GM19193 (cell line): ENCODE measurements around the gene S100A13.

Experiments
- POLR2A ChIP-seq: IDR thresholded peaks from 4 replicates; pipeline ENCODE4 v1.6.1; 2011; ENCODE audit not compliant: insufficient read depth, insufficient read length; ENCODE audit errors: extremely low read depth

The S100A13 gene

DNA sequence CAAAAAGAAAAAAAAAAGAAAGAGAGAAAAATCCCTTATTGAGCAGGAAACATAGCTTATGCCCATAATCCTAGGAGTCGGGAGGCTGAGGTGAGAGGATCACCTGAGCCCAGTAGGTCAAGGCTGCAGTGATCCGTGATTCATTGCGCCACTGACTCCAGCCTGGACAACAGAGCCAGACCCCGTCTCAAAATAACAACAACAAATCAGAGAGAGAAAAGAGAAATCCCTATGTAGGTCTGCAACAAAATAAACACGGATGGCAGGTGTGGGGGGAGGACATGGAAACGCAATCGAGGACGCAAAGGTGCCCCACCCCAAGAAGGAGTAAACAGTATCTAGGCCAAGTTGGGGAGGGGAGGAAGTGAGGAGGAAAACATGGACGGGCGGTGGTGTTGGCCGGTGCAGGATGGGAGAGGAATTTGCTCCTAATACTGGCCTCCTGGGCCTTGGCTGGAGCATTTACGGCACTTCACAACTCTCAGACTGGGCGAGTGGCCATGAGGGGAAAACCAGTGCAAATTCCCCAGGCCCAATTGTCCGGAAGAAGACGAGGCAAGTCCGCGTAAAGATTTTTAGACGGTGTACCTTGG lies 6.0 kb upstream of the S100A13 start:
- no peak for TF ChIP-seq POLR2A

DNA sequence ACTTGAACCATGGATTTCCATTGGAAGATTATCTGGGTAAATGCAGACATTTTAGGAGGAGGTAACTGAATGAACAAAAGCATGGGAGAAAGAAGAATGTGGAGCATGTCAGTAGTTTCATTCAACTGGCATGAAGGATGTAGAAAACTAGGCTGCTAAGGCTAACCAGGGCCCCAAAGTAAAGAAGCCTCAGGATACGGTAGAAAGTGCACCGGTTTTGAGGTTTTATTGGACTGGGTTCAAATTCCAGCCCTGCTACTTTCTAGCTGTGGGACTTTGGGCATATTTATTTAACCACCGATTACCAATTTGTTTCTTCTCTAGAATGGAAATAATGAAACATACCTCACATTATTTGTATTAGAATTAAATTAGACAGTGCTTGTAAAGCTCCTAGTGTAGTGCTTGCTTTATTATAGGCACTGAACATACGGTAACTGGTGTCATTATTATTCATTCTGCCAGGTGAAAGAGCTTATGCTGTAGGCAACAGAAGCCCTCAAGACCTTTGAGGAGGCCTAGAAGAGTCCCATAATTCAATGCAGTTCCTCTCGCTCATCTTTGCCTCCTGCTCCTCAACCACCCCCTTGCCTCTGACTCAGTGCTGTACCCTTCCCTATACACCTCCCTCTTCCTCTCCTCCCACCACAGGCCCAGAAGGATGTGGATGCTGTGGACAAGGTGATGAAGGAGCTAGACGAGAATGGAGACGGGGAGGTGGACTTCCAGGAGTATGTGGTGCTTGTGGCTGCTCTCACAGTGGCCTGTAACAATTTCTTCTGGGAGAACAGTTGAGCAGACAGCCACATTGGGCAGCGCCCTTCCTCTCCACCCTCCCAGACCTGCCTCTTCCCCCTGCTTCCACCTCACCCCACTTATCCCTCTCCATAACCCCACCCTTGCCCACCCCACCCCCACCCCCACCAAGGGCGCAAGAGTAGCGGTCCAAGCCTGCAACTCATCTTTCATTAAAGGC lies 4.0 kb upstream of the S100A13 start:
- TF ChIP-seq POLR2A: no peak

DNA sequence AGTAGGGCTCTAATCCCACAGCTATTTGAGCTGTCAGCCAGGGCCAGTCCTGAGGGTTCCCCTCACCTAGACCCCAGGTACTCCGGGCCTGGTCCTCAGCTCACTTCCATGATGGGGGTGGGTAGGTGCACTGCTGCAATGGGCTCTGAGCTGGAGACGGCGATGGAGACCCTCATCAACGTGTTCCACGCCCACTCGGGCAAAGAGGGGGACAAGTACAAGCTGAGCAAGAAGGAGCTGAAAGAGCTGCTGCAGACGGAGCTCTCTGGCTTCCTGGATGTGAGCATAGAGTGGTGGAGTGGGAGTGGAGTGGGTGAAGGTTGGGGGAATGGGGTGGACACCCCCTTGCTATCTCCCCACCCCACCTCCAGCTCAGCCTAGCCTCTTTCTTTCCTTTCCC lies 3.1 kb upstream of the S100A13 start:
- no peak for TF ChIP-seq POLR2A

GRCh38 chr1:153629971-153630370 lies 2.7 kb upstream of the S100A13 start:
- TF ChIP-seq POLR2A: no peak

GRCh38 chr1:153629343-153629665 lies 2.0 kb upstream of the S100A13 start:
- no peak for TF ChIP-seq POLR2A

GRCh38 chr1:153628638-153629342 lies 1.5 kb upstream of the S100A13 start:
- TF ChIP-seq POLR2A: no peak

DNA sequence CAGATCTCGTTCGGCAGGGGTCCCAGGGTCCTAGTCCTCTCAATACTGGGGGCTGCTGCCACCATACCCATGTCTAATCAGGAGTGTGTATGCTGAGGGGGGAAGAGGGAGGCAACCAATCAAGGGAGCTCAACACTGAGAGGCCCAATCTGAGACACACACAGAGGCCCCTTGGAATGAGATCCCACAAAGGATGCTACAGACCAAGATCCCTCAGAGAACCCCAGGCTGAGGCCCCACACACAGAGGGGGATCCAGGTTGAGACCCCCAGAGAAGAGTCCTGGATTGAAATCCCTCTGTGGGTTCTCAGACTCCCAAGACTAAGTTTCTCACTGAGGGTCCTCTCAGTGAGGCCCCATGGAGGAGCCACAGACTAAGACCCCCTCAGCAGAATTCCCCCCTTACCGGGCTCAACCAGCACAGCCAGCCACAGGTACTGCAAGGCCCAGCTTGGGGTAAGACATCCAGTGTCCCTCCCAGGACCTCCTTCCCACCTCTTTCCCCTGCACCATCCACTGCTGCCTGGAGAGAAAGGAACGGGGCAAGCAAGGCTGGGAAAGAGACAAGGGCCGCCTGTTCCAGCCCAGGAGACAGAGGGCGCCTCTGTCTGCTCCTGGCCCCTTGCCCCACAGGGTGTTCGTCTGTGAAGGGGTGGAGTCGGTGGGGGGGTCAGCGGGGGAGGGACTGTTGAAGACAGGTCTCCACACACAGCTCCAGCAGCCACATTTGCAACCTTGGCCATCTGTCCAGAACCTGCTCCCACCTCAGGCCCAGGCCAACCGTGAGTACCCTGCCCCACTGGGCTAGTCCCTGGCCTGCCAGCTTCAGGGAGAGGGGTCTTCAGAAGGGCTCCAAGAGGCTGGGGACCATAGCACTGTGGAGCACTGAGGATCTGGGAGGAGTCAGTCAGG lies 666 bp upstream of the S100A13 start, which contains the start of gene S100A1:
TSS of gene S100A1 (plus strand) at position 720 of the 912 bp plus-strand sequence. CDS start 2,088 bp downstream, outside the sequence.
- no peak for TF ChIP-seq POLR2A

GRCh38 chr1:153626477-153626903 lies 815 bp downstream of the S100A13 start:
- TF ChIP-seq POLR2A: no peak

GRCh38 chr1:153624965-153625611 lies 2.2 kb downstream of the S100A13 start:
- no peak for TF ChIP-seq POLR2A

DNA sequence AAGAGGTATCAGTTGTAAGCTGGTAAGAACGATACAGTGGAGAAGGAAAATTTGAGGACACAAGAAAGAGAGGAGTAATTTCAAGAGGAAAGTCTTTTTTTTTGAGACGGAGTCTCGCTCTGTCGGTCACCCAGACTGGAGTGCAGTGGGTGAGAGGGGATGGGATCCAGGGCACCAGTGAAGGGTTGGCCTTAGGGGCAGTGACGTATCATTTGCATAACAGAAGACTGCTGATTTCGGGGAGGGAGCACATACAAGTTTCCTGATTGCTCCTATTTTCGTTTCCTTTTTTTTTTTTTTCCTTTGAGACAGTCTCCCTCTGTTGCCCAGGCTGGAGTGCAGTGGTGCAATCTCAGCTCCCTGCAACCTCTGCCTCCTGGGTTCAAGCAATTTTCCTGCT lies 4.2 kb downstream of the S100A13 start:
- no peak for TF ChIP-seq POLR2A

DNA sequence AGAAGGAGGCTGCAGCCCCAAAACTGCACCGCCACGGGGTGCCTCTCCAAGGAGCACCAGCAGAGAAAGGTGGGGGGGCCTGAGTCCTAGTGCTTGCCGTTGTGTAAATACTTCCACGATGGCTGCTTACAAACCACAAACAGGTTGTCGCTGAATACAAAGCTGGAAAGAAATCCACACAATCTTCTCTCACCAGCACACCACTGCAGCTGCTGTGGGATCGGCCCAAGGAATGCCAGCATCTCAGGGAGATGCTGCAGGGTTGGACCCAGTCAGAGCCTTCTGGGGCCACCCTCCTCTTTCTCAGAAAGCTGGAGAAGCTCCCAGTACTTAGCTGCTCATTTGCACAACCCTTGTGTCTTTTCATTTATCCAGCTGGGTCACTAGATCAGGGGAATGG lies 8.1 kb downstream of the S100A13 start:
- no peak for TF ChIP-seq POLR2A

DNA sequence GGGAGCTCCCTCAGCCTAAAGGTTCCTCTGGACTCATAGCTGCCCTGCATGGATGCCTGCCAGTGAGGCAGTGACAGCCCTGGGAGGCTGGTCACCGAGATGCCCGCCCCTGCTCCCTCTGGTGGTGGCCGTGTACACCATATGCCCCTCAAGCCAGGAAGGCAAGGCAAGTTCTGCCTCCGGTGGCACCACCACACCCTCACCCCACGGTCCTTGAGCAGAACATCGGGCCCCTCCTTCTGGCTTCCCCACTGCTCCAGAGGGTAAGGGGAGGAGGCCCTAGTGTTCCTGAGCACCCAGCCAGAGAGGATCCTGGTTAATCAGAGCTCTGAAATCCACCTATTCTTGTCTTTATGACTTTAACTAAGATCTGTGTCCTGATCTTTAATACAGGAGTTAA lies 9.6 kb downstream of the S100A13 start:
- no peak for TF ChIP-seq POLR2A

DNA sequence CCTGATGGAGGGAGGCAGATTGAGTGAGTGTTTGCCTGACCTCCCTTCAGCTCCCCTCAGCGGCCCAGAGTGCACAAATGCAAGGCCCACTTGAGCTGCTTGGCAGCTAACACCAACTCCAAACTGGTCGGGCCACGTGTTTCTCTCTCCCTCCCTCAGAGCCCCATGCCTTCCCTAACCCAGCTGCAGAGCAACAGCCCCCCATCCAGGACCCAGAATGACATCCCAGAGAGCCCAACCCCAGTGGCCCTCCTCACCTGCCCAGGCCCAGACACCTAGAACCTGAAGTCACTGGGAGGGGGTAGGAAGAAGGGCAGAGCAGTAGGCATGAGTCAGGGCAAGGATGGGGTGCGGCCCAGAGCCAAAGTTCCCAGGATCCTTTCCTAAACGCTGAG lies 10.4 kb downstream of the S100A13 start:
- no peak for TF ChIP-seq POLR2A
